Activated gamma-delta T cell treated with anti-CD3 and anti-CD28 coated beads, Interleukin-2, amount 50 U/mL, for 16 hours (primary cell): ENCODE measurements around the gene CDK5R2.

Source experiments
- DNase-seq: peaks from one replicate; pipeline ENCODE4 v3.0.0-alpha.2; 2020; ENCODE audit warnings: low read depth

The CDK5R2 gene

DNA sequence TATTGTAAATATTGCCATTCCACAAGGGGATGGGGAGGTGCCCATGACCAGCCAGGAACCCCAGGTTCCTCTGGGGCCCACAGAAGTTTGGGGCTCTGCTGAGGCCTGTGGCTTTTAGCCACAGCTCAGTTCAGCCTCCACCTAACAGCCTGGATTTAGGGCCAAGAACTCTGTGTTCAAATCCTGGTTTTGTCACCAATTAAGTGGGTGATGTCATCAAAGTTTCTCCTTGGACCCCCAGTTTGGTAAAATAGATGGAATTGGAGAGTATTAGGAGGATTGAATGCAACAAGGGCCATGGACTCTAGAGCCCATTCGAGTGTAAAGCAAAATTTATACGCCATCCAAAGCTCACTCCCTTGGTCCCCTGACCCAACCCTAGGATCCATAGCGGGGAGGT, 28.7 kb downstream of the CDK5R2 start:
- no peak for DNase-seq

DNA sequence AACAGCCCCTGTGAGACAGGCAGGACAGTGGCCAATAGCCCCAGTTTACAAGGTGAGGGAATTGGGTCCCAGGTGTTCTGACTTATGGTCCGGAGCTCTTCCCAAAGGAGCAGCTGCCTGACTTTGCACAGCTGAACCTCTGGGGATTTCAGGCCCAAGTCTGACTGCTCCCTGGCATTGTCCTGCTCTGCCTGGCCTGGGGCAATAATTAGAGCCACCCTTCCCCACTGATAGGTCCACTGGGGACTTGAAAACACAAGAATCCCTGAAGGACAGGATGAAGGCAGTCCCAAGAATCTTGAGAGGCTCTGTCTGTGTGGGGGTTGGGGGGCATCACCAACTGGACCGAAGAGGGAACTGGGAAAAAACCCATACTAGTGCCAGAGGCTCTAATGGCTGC, 29.2 kb downstream of the CDK5R2 start:
- no peak for DNase-seq

DNA sequence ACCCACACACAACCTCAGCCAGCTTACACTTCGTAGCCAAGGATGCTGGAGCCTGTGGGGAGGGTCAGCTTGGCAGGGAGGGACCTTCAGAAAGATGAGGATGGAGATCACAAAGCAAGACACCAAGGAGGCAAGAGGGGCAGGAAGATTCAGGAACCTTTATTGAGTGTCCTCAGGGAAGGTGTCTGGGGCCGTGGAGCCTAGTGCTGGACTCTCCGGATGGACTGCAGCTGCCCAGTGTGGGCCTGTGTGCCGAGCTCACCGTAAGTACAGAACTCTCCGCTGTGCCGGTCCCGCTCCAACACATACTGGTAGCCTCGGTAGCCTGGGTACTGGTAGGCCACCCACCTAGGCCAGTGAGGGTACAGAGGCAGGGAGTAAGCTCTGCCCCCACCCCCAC, 30.6 kb downstream of the CDK5R2 start:
- no peak for DNase-seq

DNA sequence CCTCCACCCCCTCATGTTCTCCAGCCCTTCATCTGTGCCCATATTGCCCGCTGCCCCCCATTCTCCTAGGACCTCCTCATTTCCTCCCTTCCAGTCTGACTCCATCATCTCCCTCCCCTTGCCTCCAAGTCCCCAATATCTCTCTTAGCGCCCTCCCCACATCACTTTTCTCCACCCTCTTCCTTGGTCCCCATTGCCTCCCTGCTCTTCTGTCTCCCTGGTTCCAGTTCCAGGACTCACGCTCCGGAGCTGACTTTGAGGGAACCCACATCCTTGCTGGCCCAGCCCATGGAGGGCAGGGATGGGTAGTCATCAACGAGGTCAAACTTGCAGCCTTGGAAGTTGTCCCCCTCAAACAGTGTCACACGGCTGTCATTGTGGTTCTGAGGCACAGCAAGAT, 31.1 kb downstream of the CDK5R2 start:
- DNase-seq: no peak

DNA sequence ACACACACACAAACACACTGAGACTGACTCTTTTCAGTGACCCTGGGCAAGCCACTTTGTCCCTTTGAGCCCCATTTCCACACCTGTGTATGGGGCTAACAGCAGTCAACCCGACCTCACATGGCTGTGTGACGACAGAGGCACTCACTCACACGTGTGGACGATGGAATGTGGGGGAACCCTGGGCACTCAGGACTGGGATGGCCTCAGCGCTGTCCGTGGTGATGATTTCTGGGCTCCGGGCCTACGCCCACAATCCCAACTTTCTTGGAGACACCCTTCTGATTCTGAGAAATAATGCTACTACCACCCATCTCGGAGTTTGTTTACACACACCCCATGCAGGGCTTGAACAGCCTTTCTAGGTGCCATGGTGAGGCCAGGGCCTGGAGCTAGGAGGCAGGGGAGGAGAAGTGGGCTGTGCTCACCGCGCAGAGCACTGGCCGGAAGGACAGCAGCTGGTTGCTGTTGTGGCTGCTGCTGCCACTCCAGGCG, 32.3 kb downstream of the CDK5R2 start:
- no peak for DNase-seq

DNA sequence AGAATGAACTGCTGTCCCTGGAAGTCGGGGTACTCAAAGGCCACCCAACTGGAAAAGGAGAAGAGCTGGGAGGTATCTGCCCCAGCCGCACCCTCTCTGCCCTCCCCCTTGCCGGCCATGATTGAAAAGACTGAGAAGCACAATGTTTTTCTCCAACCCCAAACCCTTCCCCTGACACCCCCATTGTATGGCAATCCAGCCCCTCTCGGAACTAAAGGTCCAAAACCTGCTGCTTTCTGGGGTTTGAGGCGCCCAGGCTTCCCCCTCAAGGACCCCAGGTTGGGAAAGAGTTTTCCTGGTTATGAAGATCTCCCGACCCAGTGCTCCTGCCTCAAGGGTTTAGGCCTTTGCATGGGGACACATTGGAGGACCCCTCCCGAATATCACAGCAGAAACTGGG, 32.7 kb downstream of the CDK5R2 start:
- no peak for DNase-seq

DNA sequence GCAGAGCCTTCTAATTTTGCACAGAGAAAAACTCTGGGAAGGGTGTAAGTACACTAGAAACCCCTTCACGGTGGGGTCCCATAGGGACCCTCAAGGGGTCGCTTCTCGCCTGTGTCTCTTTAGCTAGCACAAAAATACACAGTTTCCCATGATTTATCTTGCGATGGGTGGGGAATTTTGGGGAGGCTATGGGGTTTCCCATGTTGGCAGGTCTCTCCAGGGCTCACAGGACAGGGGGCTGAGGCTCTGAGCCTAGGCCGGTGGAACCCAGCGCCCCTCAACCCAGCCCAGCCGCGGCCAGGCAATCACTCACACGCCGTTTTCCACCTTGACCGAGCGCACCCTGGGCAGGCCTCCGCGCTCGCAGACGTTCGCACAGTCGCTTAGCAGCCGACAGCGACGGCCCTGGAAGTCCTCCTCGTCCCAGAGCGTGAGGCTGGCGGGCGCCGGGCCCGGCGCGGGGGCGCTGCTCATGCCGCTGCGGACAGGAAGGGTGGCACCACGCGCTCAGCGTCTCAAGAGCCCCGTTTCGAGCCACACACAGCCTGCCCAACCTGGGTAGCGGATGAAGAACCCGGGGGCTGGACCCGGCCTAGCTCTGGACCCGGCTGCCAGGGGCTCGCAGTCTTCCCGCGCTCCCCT, 33.4 kb downstream of the CDK5R2 start:
- no peak for DNase-seq

DNA sequence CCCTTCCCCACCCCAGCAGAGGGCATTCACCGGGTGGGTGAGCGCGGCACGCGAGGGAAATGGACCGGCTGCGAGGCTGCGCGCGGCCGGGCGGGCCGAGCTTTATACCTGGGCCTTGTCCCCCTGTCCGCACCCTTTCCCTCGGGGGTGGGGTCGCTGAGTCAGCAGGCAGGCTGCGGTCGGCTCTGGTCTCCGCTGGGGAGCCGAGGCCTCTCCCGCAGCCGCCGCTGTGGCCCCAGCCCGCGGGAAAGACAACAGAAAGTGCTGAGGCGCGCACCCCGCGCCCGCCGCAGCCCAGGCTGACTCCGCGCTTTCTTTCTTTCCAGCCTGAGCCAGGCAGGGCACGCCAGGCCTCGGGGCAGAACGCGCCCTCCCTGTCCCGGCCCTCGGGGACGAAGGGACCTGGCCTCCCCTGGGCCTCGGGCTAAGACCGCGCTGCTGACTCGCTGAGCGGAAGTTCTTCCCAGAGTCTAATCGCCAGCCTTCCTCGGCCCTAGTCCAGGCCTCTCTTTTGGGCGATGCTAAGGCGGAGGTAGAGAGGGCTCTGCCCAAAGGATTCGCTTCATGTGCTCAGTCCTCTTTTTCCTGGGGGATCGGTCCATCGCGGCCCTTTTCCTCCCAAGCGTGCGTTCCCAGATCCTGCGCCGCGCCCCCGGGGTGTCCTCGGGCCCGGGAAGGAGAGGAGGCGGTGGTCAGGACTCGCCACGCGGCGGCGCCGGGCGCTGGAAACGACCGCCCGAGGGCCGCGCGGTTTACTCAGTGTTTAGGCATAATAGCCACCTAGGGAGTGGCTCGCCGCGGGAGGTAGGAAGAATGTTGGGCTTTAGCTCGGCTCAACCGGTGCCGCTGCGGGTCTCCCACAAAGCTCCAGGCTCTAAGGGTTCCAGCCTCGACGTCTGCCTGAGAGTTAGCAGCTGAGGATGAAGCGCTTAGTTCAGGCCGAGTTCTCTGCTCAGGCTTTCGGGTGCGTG, 34.2 kb downstream of the CDK5R2 start, which contains the start of gene CRYBA2:
Gene CRYBA2, minus strand, starts transcription at position 78 of the 971 bp plus-strand sequence. CDS start 246 bp downstream, outside the sequence.
- DNase-seq: no peak

DNA sequence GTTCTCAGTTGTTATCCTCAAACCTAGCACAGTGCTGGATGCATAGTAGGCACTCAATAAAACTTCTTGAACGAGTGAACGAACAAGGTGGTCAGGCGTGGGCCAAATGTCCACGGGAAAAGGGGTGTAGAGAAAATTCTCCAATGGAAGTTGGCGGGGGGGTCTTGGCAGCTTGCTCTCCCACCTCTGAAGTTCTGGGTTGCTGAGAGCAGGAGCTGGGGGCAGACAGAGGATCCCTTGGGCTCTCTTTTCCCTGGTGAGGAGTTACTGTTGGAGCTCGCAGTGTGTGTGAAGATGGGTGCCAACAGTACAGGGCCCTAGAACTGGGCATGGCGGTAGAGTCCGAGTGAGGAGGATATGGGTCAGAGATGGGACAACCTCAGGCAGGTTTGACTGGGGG, 36.1 kb downstream of the CDK5R2 start:
- no peak for DNase-seq

DNA sequence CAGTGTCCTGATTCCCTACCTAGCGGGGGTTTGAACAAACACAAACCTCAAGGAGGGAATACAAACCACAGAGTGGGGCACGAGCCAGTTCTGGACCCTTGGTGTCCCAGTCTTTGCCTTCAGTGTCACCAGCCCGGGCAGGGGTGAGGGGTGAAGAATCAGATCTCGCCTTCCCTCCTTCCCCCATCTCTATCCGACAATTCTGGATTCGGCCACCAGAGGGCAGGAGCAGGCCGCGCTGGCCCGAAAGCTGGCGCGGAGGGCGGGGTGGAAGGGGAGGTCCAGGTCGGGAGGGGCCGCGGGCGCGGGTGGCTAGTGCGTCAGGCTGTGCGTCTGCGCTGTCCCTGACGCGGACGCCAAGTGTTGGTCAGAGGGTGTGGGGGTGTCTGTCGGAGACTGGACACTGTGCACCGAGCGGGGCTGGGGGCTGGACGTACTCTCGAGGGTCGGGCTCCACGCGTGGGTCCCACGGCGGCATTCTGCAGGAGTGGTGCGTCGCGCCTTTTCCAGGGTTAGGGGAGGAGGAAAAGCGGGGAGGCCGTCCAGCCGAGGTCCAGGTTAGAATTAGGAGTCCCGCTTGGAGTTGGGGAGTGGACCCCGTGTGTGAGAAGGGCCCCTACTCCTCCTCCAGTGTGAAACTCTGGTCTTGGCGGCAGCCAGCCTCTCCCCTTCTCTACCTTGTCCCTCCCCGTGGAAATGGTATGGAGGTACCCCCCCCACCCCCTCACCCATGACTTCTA, 36.7 kb downstream of the CDK5R2 start:
- peak; percentile 67 for DNase-seq

DNA sequence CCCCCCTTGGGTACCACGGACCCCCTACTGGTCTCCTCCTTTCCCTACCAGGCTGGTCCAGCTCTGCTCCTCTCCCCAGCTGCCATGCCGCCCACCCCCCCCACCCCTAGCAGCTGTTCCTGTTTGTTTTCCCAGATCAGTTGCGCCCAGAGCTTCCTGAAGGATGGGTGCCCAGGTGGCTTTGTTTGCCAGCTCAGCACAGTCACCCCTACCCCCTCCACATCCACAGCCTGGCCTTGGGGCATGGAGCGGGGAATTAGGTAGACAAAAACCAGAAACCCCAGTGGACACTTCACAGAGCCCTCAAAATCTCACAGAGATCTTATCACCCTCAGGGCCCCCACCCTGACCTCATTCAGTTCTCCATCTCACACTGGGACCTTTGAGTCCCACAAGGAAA, 37.5 kb downstream of the CDK5R2 start:
- no peak for DNase-seq

DNA sequence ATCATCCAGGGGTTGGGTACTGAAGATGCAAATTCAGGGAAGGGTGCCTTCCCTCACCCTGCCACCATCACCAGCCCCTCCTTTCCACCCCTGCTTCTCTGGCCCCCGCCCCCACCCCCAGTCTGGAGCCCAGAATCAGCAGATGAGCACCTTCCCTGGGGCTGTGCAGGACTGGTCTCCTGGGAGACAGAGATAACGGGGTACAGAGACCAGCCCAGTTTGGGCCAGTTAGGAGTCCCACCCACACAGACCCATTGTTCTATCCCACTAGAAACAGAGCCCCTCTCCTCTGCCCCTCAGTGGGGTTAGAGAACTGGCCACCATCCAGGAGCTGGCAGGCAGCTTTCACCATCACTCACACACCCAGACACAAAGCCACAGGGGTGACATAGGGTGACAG, 38.3 kb downstream of the CDK5R2 start:
- DNase-seq: no peak

DNA sequence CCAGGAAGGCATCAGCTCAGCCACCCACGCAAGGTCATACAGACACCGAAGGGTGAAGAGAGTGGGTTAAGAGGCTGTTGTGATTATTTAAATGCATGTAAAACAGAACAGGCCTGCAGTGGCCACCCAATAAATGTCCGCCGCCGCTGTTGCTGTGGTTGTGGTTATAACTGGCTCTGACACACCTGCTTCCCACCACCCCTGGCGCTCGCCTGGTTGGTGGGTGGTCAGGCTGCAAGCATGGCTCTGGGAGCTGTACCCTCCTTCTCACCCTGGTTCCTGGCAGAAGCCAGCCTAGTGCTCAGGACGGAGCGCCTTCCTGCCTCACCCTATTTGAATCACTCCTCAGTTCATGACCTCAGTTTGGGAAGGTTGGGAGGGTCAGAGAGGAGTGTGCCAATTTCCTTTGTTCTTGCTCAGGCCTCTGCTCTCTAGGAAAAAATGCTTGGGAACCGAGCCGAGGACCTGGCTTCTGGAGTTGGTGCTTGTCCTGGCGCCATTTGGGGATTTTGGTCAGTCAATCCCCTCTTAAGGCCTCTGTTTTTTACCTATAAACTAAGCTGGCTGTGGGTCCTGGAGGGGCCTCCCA, 39.0 kb downstream of the CDK5R2 start:
- no peak for DNase-seq

DNA sequence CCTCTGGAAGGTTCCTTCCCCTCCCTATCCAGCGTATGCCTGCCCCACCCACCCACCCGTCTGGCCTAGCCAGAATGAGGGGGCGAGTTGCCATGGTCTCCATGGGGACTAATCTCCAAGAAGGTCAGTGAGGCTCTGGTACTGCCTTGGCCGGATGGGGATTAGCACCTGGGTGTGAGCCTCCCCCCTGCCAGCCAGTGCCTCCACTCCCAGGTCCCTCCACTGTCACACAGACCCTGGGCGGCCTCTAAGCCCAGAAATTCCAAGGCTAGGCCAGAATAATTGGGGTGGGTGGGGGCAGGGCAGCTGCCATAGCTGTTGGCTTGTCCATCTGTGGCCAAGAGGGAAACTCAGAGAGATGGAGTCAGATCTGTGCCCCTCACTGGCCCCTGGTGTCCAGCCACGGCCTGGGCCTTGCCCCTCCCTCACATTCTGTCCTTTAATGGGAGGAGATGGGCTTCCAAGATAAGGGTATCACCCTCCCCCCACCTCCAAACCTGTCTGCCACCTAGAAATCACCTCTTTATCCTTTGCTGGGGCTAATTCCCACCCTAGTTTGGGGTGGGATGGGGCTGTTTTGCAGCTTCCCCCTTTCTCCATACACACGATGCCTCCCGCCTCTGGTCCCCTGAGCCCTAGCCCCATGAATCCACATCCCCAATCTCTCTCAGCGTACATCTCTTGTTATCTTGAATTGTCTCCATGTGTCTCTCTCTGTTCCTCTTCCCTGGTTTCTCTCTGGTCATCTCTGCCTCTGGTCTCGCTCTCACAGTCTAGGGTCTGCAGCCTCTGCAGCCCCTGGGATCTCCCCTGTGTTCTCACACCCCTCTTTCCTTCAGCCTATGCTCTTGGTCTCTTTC, 39.8 kb downstream of the CDK5R2 start:
- no peak for DNase-seq

DNA sequence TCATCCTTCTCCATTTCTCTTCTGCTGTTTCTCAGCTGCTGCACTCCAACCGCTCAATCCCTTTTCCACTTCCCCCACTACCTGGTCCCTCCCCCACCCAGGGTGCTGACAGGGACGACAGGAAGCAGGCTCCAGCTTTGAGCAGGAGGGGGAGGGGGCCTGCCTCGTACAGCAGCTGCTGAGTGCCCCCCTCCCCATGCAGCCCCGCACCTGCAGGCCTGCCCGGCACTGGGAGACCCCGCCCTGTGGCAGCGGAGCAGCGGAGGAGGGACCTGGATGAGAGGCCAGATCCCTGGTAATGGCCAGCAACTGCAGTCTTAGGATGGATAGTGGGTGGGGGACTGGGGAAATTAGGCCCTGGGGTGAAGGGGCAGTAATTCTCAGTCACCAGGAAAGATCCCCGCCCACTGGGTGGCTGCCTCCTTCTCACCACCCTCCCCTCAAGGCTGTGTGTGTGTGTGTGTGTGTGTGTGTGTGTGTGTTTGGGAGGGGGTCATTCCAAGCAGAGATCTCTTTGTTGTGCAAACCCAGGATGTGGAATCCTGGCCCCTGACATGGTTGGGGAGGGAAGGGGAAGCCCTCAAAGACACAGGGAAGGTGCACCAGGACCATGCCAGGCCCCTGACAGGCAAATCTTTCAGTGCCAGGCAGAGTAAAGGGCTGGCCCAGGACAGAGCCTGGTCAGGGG, 40.6 kb downstream of the CDK5R2 start:
- DNase-seq: no peak

DNA sequence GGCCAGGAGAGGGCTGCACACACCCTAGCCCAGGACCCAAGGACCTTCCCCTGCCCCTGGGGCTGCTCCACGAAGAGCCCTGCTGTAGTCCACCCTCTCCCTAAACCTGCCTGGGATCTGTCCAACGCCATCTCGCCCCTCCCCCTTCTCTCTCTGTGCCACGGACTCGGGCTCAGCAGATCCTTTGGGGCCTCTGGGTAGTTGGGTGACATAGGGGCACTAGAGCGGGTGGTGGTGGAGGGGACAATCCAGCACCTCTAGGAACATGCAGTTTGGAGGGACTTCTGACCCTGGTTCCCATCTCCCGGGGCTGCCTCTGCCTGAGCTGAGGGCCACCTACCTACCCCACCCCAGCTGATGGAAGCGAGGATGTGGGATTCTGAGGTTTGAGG, 41.1 kb downstream of the CDK5R2 start:
- DNase-seq: no peak

DNA sequence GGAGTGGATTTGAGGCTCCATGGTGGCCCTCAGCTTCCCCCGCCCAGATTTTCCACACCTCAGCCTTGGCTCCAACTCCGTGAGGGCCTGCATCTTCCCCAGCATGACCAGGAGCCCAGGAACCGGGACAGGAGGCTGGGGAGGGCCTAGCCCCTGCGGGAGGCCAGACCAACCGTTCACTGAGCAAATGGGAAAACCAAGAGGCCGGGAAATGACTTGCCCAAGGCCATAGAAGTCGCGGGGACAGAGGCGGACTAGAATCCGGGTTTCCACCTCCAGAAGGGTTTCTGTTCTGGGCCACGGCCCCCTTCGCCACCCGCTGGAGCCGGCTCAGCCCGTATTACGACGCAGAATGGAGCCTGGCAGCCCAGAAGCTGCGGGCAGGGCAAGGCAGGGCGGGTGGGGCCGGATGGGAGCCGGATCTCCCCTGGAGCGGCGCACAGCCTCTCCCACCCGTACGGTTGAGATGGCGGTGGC, 41.7 kb downstream of the CDK5R2 start:
- no peak for DNase-seq

DNA sequence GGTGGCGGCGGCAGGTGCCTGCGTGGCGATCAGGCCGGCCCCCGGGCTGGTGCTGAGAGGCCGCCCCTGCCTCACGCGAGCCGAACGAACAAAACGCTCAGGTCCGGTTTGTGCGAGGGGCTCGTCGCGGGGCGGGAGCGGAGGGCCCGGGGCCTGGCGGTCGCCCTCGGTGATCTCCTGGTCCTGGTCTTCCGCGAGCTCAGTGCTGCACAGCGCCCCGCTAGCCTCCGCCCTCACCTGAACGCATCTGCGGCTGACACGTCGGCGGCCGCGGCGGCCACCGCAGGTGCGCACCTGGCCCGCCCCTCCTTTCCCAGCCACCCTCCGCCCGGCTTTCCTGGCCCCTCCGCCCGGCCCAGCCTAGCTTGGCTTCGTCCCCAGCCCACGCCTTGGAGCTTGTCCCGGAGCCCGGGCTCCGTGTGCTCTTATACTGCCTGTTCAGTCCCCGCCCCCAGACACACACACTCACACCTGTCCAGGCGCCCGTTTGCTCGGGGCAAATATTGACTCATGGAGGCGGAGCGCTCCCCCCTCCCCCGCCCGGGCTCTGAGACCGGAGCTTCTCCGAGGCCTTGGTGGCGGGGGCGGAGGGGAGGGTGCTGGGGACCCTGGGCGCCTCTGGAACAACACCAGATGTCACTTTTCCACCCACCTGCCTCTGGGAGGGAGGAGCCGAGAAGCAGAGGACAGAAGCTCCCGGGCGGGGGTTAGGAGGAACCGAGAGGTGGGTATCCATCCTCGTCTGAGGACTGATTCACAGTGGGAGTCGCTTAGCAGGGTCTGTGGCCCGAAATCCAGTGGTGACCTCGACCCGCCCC, 42.3 kb downstream of the CDK5R2 start:
- no peak for DNase-seq
